ENCODE data around the gene PCSK9. TPM values are rescaled to one million over a fixed set of nuclear protein-coding genes. Genes with fewer than 3 reads are reported as not detected.

The PCSK9 gene
- total and polyA plus RNA-seq, 9 of the 15 experiments (the other 6 are each of a cell fraction or from before 2014, with no cell fraction given), result 3.2 to 58.6 (median 24.7) TPM

DNA sequence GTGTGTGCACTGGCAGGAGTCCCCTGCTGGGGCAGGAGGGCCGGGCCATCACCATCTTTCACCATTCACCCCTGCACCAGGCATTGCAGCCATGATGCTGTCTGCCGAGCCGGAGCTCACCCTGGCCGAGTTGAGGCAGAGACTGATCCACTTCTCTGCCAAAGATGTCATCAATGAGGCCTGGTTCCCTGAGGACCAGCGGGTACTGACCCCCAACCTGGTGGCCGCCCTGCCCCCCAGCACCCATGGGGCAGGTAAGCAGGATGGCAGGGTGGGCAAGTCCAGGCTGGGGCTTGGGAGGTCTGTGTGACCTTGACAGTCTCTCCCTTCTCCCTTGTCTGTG is 18.6 kb downstream of the PCSK9 start:
- no peak overlapping the region for H3K9ac ChIP-seq (ENCODE audit: insufficient read depth in 1 of 2, low read depth in 2 of 2, low read length in 2 of 2)
- H3K9me3 ChIP-seq (replicated peaks; ENCODE audit: control insufficient read depth, insufficient read depth, low read depth, low read length), result no peaks in the 10 kb centered on the region
- DNase-seq (ENCODE audit: extremely low read depth in 1 of 4, low spot score in 3 of 4) (no peak), FAIRE-seq (no peak), ATAC-seq (no peak)
- peaks cover 93% of the 10 kb centered on the region; the same call in 2 of the 3 replicates for H3K36me3 ChIP-seq (ENCODE audit: control insufficient read depth, insufficient read depth, low read length)
- no peaks in the 10 kb centered on the region for H3K27me3 ChIP-seq (ENCODE audit: control insufficient read depth in 2 of 2, insufficient read depth in 2 of 2, low read length in 2 of 2)
- peaks cover 0 to 3% of the 10 kb centered on the region in 2 experiments; a peak in 1 of 5 replicates for H3K4me1 ChIP-seq (replicated peaks in 1 of 2; ENCODE audit: control insufficient read depth in 2 of 2, insufficient read depth in 2 of 2, low read length in 2 of 2)
- H4K20me1 ChIP-seq (replicated peaks; ENCODE audit: control insufficient read depth, insufficient read depth, low read length), result no peaks in the 10 kb centered on the region
- no peaks in the 10 kb centered on the region for H3K9me1 ChIP-seq (ENCODE audit: control insufficient read depth, insufficient read depth, low read length)
- H2AFZ ChIP-seq (ENCODE audit: low read depth, low read length), result no peak overlapping the region
- no peak overlapping the region for H3K4me2 ChIP-seq (ENCODE audit: insufficient read depth, low read length)
- POLR2A ChIA-PET, result interaction anchor here (0.6 to 1.6 kb wide), 6 partner anchors 9 to 1719 kb away, joined by 3 to 5 read pairs (median 4); no protein-coding TSS in a partner anchor
- in situ Hi-C loops (cut with MboI), result no loop called here
- BruUV-seq (replicated peaks), result no TSS peak
- no peak overlapping the region for H3K4me3 ChIP-seq
- CTCF ChIA-PET (ENCODE audit: low intra/inter-chr PET ratio), result no interaction called here
- intact Hi-C loops (cut with micrococcal nuclease), result no loop called here
- no peaks in the 10 kb centered on the region; the same call in 2 of the 3 replicates for H3K79me2 ChIP-seq (ENCODE audit: control insufficient read depth, insufficient read depth, low read length)
- H3K27ac ChIP-seq (ENCODE audit: extremely low read depth, low read depth, low read length), result no peak overlapping the region
- TF ChIP-seq RBFOX2 (IDR thresholded peaks at IDR 0.05; ENCODE audit: low read depth, low read length) (0 out of 2 replicates have a peak, but pooled peaks have one; percentile 20), LCOR (CRISPR knock-in tag; IDR thresholded peaks at IDR 0.05) (no peak)
- WGBS (ENCODE audit: insufficient coverage, low coverage, missing lambda C conversion rate), result 88% methylated on average over 5 of the region's 6 CpGs

DNA sequence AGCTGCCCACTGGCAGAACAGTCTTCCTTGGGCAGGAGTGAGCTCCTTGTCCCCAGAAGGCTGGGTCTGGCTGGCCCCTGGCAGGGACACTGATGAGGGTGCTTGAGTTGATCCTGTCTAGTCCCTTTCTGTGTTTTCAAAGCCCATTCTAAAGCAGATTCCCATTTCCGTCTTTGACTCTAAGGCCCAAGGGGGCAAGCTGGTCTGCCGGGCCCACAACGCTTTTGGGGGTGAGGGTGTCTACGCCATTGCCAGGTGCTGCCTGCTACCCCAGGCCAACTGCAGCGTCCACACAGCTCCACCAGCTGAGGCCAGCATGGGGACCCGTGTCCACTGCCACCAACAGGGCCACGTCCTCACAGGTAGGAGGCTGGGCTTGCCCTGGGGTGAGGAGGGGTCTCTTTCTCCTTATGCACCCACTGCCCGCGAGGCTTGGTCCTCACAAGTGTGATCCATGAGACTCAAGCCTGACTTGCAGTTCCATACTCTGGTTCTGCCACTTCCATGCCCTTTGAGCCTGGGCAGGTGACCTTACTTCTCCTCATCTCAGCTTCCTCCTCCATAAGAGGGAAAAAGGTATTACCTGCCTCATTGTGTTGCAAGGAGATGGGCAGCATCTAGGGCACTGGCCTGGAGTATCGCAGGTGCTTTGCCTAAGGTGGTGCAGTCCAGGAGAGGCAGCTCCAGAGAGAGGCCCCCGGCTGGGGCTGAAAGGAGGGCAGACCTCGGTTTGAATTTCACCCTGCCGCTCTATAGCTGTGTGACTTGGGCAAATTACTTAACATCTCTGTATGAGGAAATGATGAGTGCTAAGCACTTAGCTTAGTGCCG is 20.2 kb downstream of the PCSK9 start:
- ATAC-seq (no peak), DNase-seq (ENCODE audit: extremely low read depth in 1 of 4, low spot score in 3 of 4) (no peak), FAIRE-seq (no peak)
- Histone ChIP-seq H3K9me3 (replicated peaks; ENCODE audit: control insufficient read depth, insufficient read depth, low read depth, low read length) (no peaks in the 10 kb centered on the region), H3K79me2 (ENCODE audit: control insufficient read depth, insufficient read depth, low read length) (no peaks in the 10 kb centered on the region), H3K9me1 (ENCODE audit: control insufficient read depth, insufficient read depth, low read length) (no peaks in the 10 kb centered on the region), H2AFZ (ENCODE audit: low read depth, low read length) (no peak overlapping the region), H3K4me3 (no peak overlapping the region), H3K27me3 (ENCODE audit: control insufficient read depth in 2 of 2, insufficient read depth in 2 of 2, low read length in 2 of 2) (no peaks in the 10 kb centered on the region), H3K4me2 (ENCODE audit: insufficient read depth, low read length) (no peak overlapping the region), H3K36me3 (ENCODE audit: control insufficient read depth, insufficient read depth, low read length) (peaks cover 94% of the 10 kb centered on the region; the same call in 2 of the 3 replicates), H4K20me1 (replicated peaks; ENCODE audit: control insufficient read depth, insufficient read depth, low read length) (no peaks in the 10 kb centered on the region), H3K9ac (ENCODE audit: insufficient read depth in 1 of 2, low read depth in 2 of 2, low read length in 2 of 2) (no peak overlapping the region), H3K4me1 (replicated peaks in 1 of 2; ENCODE audit: control insufficient read depth in 2 of 2, insufficient read depth in 2 of 2, low read length in 2 of 2) (peaks cover 0 to 8% of the 10 kb centered on the region in 2 experiments; a peak in 2 of 5 replicates), H3K27ac (ENCODE audit: extremely low read depth, low read depth, low read length) (no peak overlapping the region)
- in situ Hi-C loops (cut with MboI) (no loop called here), intact Hi-C loops (cut with micrococcal nuclease) (no loop called here)
- 63% methylated on average over 12 of the region's 14 CpGs for WGBS (ENCODE audit: insufficient coverage, low coverage, missing lambda C conversion rate)
- POLR2A ChIA-PET, result interaction anchor here (0.6 to 3.4 kb wide), 6 partner anchors 9 to 135 kb away, joined by 3 to 24 read pairs (median 3); no protein-coding TSS in a partner anchor
- CTCF ChIA-PET (ENCODE audit: low intra/inter-chr PET ratio), result no interaction called here
- BruUV-seq (replicated peaks), result no TSS peak
- TF ChIP-seq CCNT2 (IDR thresholded peaks at IDR 0.05; ENCODE audit: borderline replicate concordance, extremely low read depth, insufficient read length, low read depth, low read length) (no peak), CSDE1 (IDR thresholded peaks at IDR 0.05) (no peak), POLR2G (IDR thresholded peaks at IDR 0.05; ENCODE audit: low read depth, low read length) (0 out of 2 replicates have a peak, but pooled peaks have one; percentile 21)
